K562 (cell line): ENCODE measurements around the gene TXNRD1. TPM values are rescaled to one million over a fixed set of nuclear protein-coding genes. Genes with fewer than 3 reads are reported as not detected.

Experiments used
- ATAC-seq: fragments of 200-7000 bp; cut with Tn5 transposase; 3 replicates; pipeline ENCODE4 v1.9.1; 2020; ENCODE audit warnings: moderate library complexity
- BruUV-seq: library from RNA; stranded (reverse); fragments of 400-500 nt; replicated peaks from 2 replicates; lab custom pipeline; 2021; lab: Mats Ljungman, UMichigan
- CTCF ChIA-PET: fragments of 300-600 bp; formaldehyde crosslinking; extraction: SDS; loops from one replicate; lab custom pipeline; 2021; ENCODE audit warnings: low intra/inter-chr PET ratio; lab: Yijun Ruan, JAX
- POLR2A ChIA-PET: fragments of 300-600, 350-650 bp; sonication (Branson Sonifier 250); formaldehyde crosslinking; extraction: SDS; loops from one replicate; lab custom pipeline; 2021; ENCODE audit warnings: antibody characterized with exemption, inconsistent platforms; lab: Yijun Ruan, JAX
- DNase-seq, 4 experiments: peaks; one replicate each; pipeline versions ENCODE4 v3.0.0 to v3.0.0-alpha.2; 2011 to 2018; ENCODE audit warnings: low spot score in 3 of 4, mixed read lengths in 3 of 4; ENCODE audit errors: extremely low read depth in 1 of 4
- FAIRE-seq: peaks from 2 replicates; lab custom pipeline; 2011; peaks lifted over from hg19 to GRCh38; lab: Jason Lieb, UNC
- H2AFZ ChIP-seq: 2 replicates; pipeline ENCODE4 v1.6.0; 2011; ENCODE audit warnings: low read depth, low read length, control low read depth, inconsistent platforms
- H3K27ac ChIP-seq: fragments of 200-600 bp; 3 replicates; pipeline ENCODE4 v1.8.0; 2011; ENCODE audit warnings: low read depth, mild to moderate bottlenecking, control low read depth, inconsistent platforms, low read length, moderate library complexity, mixed read lengths; ENCODE audit errors: extremely low read depth
- H3K27me3 ChIP-seq, 2 experiments: fragments of 300-600 bp in 1 of 2; 2 replicates in 1 of 2; 3 replicates in 1 of 2; pipeline versions ENCODE4 v1.6.0 to v1.8.0; 2011; ENCODE audit warnings: inconsistent platforms in 2 of 2, low read length in 2 of 2, mild to moderate bottlenecking in 1 of 2, mixed read lengths in 1 of 2, moderate library complexity in 1 of 2; ENCODE audit not compliant: control insufficient read depth in 2 of 2, insufficient read depth in 2 of 2
- H3K36me3 ChIP-seq: fragments of 300-600 bp; 3 replicates; pipeline ENCODE4 v1.8.0; 2011; ENCODE audit warnings: mild to moderate bottlenecking, low read length, inconsistent platforms; ENCODE audit not compliant: control insufficient read depth, insufficient read depth
- H3K4me1 ChIP-seq, 2 experiments: fragments of 200-600 bp in 1 of 2; replicated peaks in 1 of 2; 2 replicates in 1 of 2; 3 replicates in 1 of 2; pipeline versions ENCODE4 v1.5.1 to v1.8.0; 2011; ENCODE audit warnings: inconsistent platforms in 2 of 2, low read length in 2 of 2, mild to moderate bottlenecking in 1 of 2, mixed read lengths in 1 of 2, moderate library complexity in 1 of 2; ENCODE audit not compliant: control insufficient read depth in 2 of 2, insufficient read depth in 2 of 2
- H3K4me2 ChIP-seq: 2 replicates; pipeline ENCODE4 v1.6.1; 2011; ENCODE audit warnings: low read length, control low read depth, inconsistent platforms, mixed read lengths; ENCODE audit not compliant: insufficient read depth
- H3K4me3 ChIP-seq: fragments of 200-600 bp; sonication (generic), shearing (Covaris generic); 2 replicates; pipeline ENCODE4 v1.5.1; 2016; ENCODE audit warnings: control low read depth, inconsistent platforms
- H3K79me2 ChIP-seq: fragments of 200-600 bp; 3 replicates; pipeline ENCODE4 v1.8.0; 2011; ENCODE audit warnings: low read length, inconsistent platforms; ENCODE audit not compliant: control insufficient read depth, insufficient read depth
- H3K9ac ChIP-seq, 2 experiments: 2 replicates each; pipeline versions ENCODE4 v1.6.0 to v1.6.1; 2011; ENCODE audit warnings: low read depth in 2 of 2, low read length in 2 of 2, control low read depth in 1 of 2, inconsistent platforms in 1 of 2, mild to moderate bottlenecking in 1 of 2, mixed read lengths in 1 of 2; ENCODE audit not compliant: insufficient read depth in 1 of 2
- H3K9me1 ChIP-seq: one replicate; pipeline ENCODE4 v1.6.0; 2011; ENCODE audit warnings: inconsistent platforms, mild to moderate bottlenecking, low read length, moderate library complexity; ENCODE audit not compliant: control insufficient read depth, insufficient read depth
- H3K9me3 ChIP-seq: replicated peaks from 2 replicates; pipeline ENCODE4 v1.5.1; 2011; ENCODE audit warnings: low read depth, low read length, inconsistent platforms; ENCODE audit not compliant: control insufficient read depth, insufficient read depth
- H4K20me1 ChIP-seq: replicated peaks from 2 replicates; pipeline ENCODE4 v1.6.1; 2011; ENCODE audit warnings: low read length, inconsistent platforms, mixed read lengths; ENCODE audit not compliant: control insufficient read depth, insufficient read depth
- GABPB1 ChIP-seq: sonication (generic); formaldehyde crosslinking; IDR thresholded peaks from 2 replicates; pipeline ENCODE4 v1.8.0; 2022; ENCODE audit warnings: mild to moderate bottlenecking, missing genetic modification reagents
- MCM2 ChIP-seq: fragments of 450-650 bp; IDR thresholded peaks from 2 replicates; pipeline ENCODE4 v1.6.1; 2017; ENCODE audit warnings: low read depth, mild to moderate bottlenecking
- POLR3A ChIP-seq: IDR thresholded peaks from 2 replicates; pipeline ENCODE4 v1.6.1; 2011; ENCODE audit warnings: borderline replicate concordance, mild to moderate bottlenecking, moderate library complexity; ENCODE audit not compliant: insufficient read length, insufficient read depth; ENCODE audit errors: extremely low read depth
- RBM15 ChIP-seq: fragments of 200-400 bp; formaldehyde crosslinking; IDR thresholded peaks from 2 replicates; pipeline ENCODE4 v1.6.1; 2018; ENCODE audit warnings: mild to moderate bottlenecking, low read length, moderate library complexity; ENCODE audit not compliant: insufficient read depth
- SAFB ChIP-seq: fragments of 200-400 bp; formaldehyde crosslinking; IDR thresholded peaks from 2 replicates; pipeline ENCODE4 v1.6.1; 2017; ENCODE audit warnings: low read depth, low read length, borderline replicate concordance
- SETDB1 ChIP-seq: IDR thresholded peaks from one replicate; pipeline ENCODE4 v1.6.1; 2012; ENCODE audit warnings: low read length, control low read depth, inconsistent platforms
- ZNF274 ChIP-seq: IDR thresholded peaks from 2 replicates; pipeline ENCODE4 v1.6.1; 2011; ENCODE audit warnings: low read depth, mild to moderate bottlenecking, low read length, moderate library complexity, borderline replicate concordance
- ZNF507 ChIP-seq: conservative IDR thresholded peaks from 2 replicates; pipeline ENCODE4 v1.6.1; 2017; ENCODE audit warnings: missing genetic modification characterization, missing compliant biosample characterization
- WGBS: fragments of 100-300 bp; shearing (Covaris generic); methylation state at CpG from one replicate; pipeline ENCODE4 v1.1.6; 2016; ENCODE audit warnings: low coverage, mixed read lengths; ENCODE audit not compliant: insufficient coverage; ENCODE audit errors: missing lambda C conversion rate; 5-methylcytosine and 5-hydroxymethylcytosine counted together
- in situ Hi-C: fragments of 300-500 bp; cut with MboI; formaldehyde crosslinking; loops from 4 replicates; pipeline ENCODE4 v1.15.0; 2018; ENCODE audit warnings: inconsistent platforms, mixed read lengths
- intact Hi-C: fragments of 100-400 bp; cut with micrococcal nuclease; formaldehyde crosslinking; loops from 2 replicates; pipeline ENCODE4 v1.14.2; 2022
- polyA plus RNA-seq, 8 experiments: library from polyadenylated mRNA; depleted of rRNA in 4 of 8; stranded (reverse) in 5 of 8; unstranded in 3 of 8; fragments of >200 nt; fragmentation: Nextera tagmentation in 2 of 8; fragmentation: Illumina TruSeq in 1 of 8; extraction: Ambion mirVana in 2 of 8; extraction: Trizol in 1 of 8; gene quantifications; 2 replicates each; pipeline versions ENCODE4 v1.2.1 to v1.2.3, GENCODE V29; 2011 to 2014; ENCODE audit warnings: inconsistent platforms in 1 of 8, missing spikeins in 1 of 8
- total RNA-seq, 7 experiments: library from RNA; depleted of rRNA in 6 of 7; stranded (reverse); fragments of >200 nt in 6 of 7; fragmentation: Illumina TruSeq in 2 of 7; extraction: Trizol in 2 of 7; gene quantifications; 2 replicates each; pipeline versions ENCODE4 v1.2.1 to v1.2.3, GENCODE V29; 2011 to 2021; ENCODE audit warnings: low replicate concordance in 1 of 7
- TF ChIP-seq, protein P1 (sequence below), 2 experiments: fragments of 450-650 bp in 1 of 2; sonication (generic) in 1 of 2; formaldehyde crosslinking in 1 of 2; IDR thresholded peaks; 2 replicates each; pipeline versions ENCODE4 v1.7.1 to v1.9.0; 2016 to 2022; ENCODE audit warnings: inconsistent platforms in 1 of 2, mild to moderate bottlenecking in 1 of 2, missing genetic modification reagents in 1 of 2

Gene TXNRD1
- total and polyA plus RNA-seq, 9 of the 15 experiments (the other 6 are each of a cell fraction or from before 2014, with no cell fraction given) = 107 to 189 (median 146) TPM

- FAIRE-seq (peak; percentile 44), DNase-seq (no peak), ATAC-seq (no peak)
- ChIA-PET CTCF (no interaction called here), POLR2A (interaction anchor here (1.2 to 3.3 kb wide), 4 partner anchors 9 to 64 kb away, joined by 3 to 11 read pairs (median 8); no protein-coding TSS in a partner anchor)
- Histone ChIP-seq H3K9ac (0 out of 4 replicates have a peak overlapping the region, but pooled peaks of 1 of the 2 experiments have one; percentile 8), H3K9me1 (no peaks in the 10 kb centered on the region), H3K4me1 (peaks cover 0 to 3% of the 10 kb centered on the region in 2 experiments; a peak in 2 of 5 replicates), H3K9me3 (no peaks in the 10 kb centered on the region), H2AFZ (no peak overlapping the region), H3K4me3 (no peak overlapping the region), H3K36me3 (peaks cover 87% of the 10 kb centered on the region), H3K4me2 (no peak overlapping the region), H4K20me1 (peaks cover 15% of the 10 kb centered on the region), H3K27ac (no peak overlapping the region), H3K27me3 (no peaks in the 10 kb centered on the region), H3K79me2 (peaks cover 85% of the 10 kb centered on the region)
- intact Hi-C loops (no loop called here), in situ Hi-C loops (no loop called here)
- WGBS = 98% methylated on average over 4 of the region's 4 CpGs
- no TSS peak for BruUV-seq
- TF ChIP-seq ZNF274 (no peak), SAFB (no peak), ZNF507 (tag) (no peak), MCM2 (no peak), POLR3A (no peak), RBM15 (no peak), GABPB1 (no peak), SETDB1 (no peak)
- TF ChIP-seq, protein P1, sequence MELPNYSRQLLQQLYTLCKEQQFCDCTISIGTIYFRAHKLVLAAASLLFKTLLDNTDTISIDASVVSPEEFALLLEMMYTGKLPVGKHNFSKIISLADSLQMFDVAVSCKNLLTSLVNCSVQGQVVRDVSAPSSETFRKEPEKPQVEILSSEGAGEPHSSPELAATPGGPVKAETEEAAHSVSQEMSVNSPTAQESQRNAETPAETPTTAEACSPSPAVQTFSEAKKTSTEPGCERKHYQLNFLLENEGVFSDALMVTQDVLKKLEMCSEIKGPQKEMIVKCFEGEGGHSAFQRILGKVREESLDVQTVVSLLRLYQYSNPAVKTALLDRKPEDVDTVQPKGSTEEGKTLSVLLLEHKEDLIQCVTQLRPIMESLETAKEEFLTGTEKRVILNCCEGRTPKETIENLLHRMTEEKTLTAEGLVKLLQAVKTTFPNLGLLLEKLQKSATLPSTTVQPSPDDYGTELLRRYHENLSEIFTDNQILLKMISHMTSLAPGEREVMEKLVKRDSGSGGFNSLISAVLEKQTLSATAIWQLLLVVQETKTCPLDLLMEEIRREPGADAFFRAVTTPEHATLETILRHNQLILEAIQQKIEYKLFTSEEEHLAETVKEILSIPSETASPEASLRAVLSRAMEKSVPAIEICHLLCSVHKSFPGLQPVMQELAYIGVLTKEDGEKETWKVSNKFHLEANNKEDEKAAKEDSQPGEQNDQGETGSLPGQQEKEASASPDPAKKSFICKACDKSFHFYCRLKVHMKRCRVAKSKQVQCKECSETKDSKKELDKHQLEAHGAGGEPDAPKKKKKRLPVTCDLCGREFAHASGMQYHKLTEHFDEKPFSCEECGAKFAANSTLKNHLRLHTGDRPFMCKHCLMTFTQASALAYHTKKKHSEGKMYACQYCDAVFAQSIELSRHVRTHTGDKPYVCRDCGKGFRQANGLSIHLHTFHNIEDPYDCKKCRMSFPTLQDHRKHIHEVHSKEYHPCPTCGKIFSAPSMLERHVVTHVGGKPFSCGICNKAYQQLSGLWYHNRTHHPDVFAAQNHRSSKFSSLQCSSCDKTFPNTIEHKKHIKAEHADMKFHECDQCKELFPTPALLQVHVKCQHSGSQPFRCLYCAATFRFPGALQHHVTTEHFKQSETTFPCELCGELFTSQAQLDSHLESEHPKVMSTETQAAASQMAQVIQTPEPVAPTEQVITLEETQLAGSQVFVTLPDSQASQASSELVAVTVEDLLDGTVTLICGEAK (IDR thresholded peaks at IDR 0.05) = no peak
- TF ChIP-seq, protein P1 (CRISPR knock-in tag; IDR thresholded peaks at IDR 0.05) = no peak
Observed at GRCh38 chr12:104309446-104309993, 93.9 kb downstream of the TXNRD1 start.
